DOHH2 (cell line): Measurements from ENCODE around the gene AXIN2.
"Not testable (repeated sequence)": the region's sequence is repeated elsewhere in the genome, so short reads cannot be mapped to it uniquely, and the experiment has no call there.

Experiments used
- CTCF ChIP-seq: fragments of 200-600 bp; sonication (generic); IDR thresholded peaks from one replicate; pipeline ENCODE4 v1.5.1; 2014; ENCODE audit warnings: antibody characterized with exemption, mild to moderate bottlenecking, low read depth, low read length; ENCODE audit not compliant: poor library complexity, severe bottlenecking
- EZH2phosphoT487 ChIP-seq: fragments of 200-600 bp; sonication (generic); IDR thresholded peaks from 2 replicates; pipeline ENCODE4 v1.6.1; 2017; ENCODE audit warnings: borderline replicate concordance, mild to moderate bottlenecking, antibody characterized with exemption, low read length, moderate library complexity, mixed read lengths

- not testable (repeated sequence) for TF ChIP-seq CTCF, EZH2phosphoT487
Observed at GRCh38 chr17:65526854-65527253, 34.6 kb downstream of the AXIN2 start.
